Measurements from ENCODE around the gene TCF12. TPM values are rescaled to one million over a fixed set of nuclear protein-coding genes. Genes with fewer than 3 reads are reported as not detected.

TCF12 gene
- total RNA-seq, 4 donors from 2014 or later = 108 to 177 (median 148) TPM

DNA sequence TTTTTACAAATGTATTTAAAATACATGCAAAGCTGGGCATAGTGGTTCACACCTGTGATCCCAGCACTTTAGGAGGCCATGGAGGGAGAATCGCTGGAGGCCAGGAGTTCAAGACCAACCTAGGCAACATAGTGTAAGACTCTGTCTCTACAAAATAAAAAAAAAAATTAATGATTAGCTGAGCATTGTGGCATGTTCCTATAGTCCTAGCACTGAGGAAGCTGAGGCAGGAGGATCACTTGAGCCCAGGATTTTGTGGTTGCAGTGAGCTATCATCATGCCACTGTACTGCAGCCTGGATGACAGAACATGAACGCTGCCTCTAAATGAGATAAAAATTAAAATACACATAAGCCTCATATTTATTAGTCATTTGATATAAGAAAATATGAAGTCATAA, 142.8 kb downstream of the TCF12 start:
- Histone ChIP-seq H3K4me1 (peaks cover 20 to 46% (median 32%) of the 10 kb centered on the region in 4 donors), H3K27me3 (no peaks in the 10 kb centered on the region), H3K36me3 (no peaks in the 10 kb centered on the region), H3K27ac (replicated peaks in 1 of 4) (no peak overlapping the region), H3K9me3 (no peaks in the 10 kb centered on the region), H3K4me3 (no peak overlapping the region)
- WGBS = 94% methylated on average over 2 of the region's 2 CpGs
- intact Hi-C loops (cut with DNase I) = no loop called here
- DNase-seq (ENCODE audit: extremely low spot score) = no peak
- TF ChIP-seq, protein P1, sequence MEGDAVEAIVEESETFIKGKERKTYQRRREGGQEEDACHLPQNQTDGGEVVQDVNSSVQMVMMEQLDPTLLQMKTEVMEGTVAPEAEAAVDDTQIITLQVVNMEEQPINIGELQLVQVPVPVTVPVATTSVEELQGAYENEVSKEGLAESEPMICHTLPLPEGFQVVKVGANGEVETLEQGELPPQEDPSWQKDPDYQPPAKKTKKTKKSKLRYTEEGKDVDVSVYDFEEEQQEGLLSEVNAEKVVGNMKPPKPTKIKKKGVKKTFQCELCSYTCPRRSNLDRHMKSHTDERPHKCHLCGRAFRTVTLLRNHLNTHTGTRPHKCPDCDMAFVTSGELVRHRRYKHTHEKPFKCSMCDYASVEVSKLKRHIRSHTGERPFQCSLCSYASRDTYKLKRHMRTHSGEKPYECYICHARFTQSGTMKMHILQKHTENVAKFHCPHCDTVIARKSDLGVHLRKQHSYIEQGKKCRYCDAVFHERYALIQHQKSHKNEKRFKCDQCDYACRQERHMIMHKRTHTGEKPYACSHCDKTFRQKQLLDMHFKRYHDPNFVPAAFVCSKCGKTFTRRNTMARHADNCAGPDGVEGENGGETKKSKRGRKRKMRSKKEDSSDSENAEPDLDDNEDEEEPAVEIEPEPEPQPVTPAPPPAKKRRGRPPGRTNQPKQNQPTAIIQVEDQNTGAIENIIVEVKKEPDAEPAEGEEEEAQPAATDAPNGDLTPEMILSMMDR (IDR thresholded peaks at IDR 0.05) = no peak
- no peak for TF ChIP-seq POLR2A (IDR thresholded peaks at IDR 0.05; ENCODE audit: low read depth)
- TF ChIP-seq POLR2AphosphoS5 (IDR thresholded peaks at IDR 0.05) = no peak
- TF ChIP-seq EP300 (IDR thresholded peaks at IDR 0.05) = no peak

DNA sequence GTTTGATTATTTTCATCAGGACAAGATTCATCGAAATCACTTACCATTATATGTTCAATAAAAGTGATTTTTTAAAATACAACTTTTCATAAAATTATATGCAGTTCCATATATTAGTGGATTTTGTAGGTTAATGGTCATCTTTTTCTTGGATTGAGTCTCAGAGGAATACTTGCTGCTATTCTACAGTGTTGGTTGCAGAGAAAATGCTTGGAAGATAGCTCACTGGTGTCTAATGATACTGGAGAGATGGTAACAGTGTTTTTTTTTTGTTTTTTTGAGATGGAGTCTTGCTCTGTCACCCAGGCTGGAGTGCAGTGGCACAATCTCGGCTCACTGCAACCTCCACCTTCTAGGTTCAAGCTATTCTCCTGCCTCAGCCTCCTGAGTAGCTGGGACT, 143.3 kb downstream of the TCF12 start:
- no peak overlapping the region for H3K27ac ChIP-seq (replicated peaks in 1 of 4)
- H3K4me3 ChIP-seq = no peak overlapping the region
- 94% methylated on average over 2 of the region's 2 CpGs for WGBS
- intact Hi-C loops (cut with DNase I) = no loop called here
- H3K4me1 ChIP-seq = peaks cover 17 to 42% (median 28%) of the 10 kb centered on the region in 4 donors
- TF ChIP-seq POLR2A (IDR thresholded peaks at IDR 0.05; ENCODE audit: low read depth) (no peak), EP300 (IDR thresholded peaks at IDR 0.05) (no peak), POLR2AphosphoS5 (IDR thresholded peaks at IDR 0.05) (no peak)
- TF ChIP-seq, protein P1 (IDR thresholded peaks at IDR 0.05) = no peak
- no peak for DNase-seq (ENCODE audit: extremely low spot score)
- H3K9me3 ChIP-seq = no peaks in the 10 kb centered on the region
- no peaks in the 10 kb centered on the region for H3K27me3 ChIP-seq
- H3K36me3 ChIP-seq = no peaks in the 10 kb centered on the region

DNA sequence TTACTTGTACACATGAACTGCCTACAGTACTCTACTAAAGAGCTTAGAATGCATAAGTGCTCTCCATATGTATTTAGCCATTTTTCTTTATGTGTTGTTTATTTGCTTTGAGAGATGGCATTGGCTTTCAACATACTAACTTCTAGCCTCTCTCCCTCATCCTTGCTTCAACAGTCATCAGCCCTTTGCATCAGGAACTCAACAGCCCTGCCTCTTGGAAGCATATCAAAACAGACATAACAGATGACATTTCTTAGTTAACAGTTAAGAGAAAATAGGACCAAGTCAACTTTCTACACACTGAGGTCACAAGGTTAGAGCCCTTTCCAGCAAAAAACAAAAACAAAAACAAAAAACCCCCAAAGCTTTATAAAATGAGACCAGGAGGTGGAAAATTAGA, 145.6 kb downstream of the TCF12 start:
- Histone ChIP-seq H3K36me3 (no peaks in the 10 kb centered on the region), H3K27me3 (no peaks in the 10 kb centered on the region), H3K4me1 (peaks cover 0 to 22% (median 11%) of the 10 kb centered on the region in 4 donors), H3K4me3 (no peak overlapping the region), H3K27ac (replicated peaks in 1 of 4) (no peak overlapping the region), H3K9me3 (no peaks in the 10 kb centered on the region)
- TF ChIP-seq, protein P1 (IDR thresholded peaks at IDR 0.05) = no peak
- TF ChIP-seq EP300 (IDR thresholded peaks at IDR 0.05) (no peak), POLR2A (IDR thresholded peaks at IDR 0.05; ENCODE audit: low read depth) (no peak), POLR2AphosphoS5 (IDR thresholded peaks at IDR 0.05) (no peak)
- no peak for DNase-seq (ENCODE audit: extremely low spot score)
- intact Hi-C loops (cut with DNase I) = no loop called here

DNA sequence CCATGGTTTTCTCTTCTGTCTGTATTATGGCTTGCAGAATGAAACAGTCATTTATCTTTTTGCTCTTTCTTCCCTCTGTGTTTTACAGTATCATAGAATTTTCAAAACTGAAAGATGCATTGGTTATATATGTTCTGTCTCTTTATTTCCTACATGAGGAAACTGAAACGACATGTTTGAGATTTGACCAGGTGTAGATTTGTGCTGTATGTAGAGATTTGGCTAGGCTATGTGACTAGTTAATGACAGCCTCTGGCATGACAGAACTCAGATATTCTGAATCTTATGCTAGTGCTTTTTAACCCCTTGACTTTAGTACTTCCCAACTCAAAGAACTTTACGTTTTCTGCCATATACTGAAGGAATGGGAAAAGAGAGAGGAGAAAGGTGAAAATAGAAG, 151.0 kb downstream of the TCF12 start:
- Histone ChIP-seq H3K27me3 (no peaks in the 10 kb centered on the region), H3K4me3 (no peak overlapping the region), H3K27ac (replicated peaks in 1 of 4) (no peak overlapping the region), H3K4me1 (peaks cover 9 to 41% (median 26%) of the 10 kb centered on the region in 4 donors), H3K9me3 (no peaks in the 10 kb centered on the region), H3K36me3 (no peaks in the 10 kb centered on the region)
- TF ChIP-seq, protein P1 (IDR thresholded peaks at IDR 0.05) = no peak
- TF ChIP-seq EP300 (IDR thresholded peaks at IDR 0.05) (no peak), POLR2AphosphoS5 (IDR thresholded peaks at IDR 0.05) (no peak), POLR2A (IDR thresholded peaks at IDR 0.05; ENCODE audit: low read depth) (no peak)
- DNase-seq (ENCODE audit: extremely low spot score) = no peak
- intact Hi-C loops (cut with DNase I) = no loop called here
- 74% methylated on average over 2 of the region's 2 CpGs for WGBS

DNA sequence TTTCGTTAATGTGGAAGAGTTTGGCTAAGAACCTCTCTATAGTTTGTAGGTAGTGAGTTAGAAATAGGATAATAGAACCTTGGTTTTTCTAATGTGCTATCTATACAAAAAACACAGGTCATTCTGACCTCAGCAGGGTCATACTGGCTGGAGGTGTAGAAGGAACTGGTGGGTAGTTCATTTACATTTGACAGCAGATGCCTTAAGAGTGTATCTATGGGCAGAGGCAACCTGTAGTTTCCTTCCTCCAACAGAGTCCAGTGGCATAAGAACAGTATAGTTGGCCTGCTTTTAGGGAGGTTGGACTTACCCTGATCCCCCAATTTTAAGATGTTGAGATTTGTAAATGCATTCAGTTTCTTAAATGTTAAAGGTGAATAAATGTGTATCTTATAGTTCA, 152.2 kb downstream of the TCF12 start:
- Histone ChIP-seq H3K4me3 (no peak overlapping the region), H3K9me3 (no peaks in the 10 kb centered on the region), H3K4me1 (peaks cover 9 to 36% (median 27%) of the 10 kb centered on the region in 4 donors), H3K27me3 (no peaks in the 10 kb centered on the region), H3K27ac (replicated peaks in 1 of 4) (no peak overlapping the region), H3K36me3 (no peaks in the 10 kb centered on the region)
- intact Hi-C loops (cut with DNase I) = no loop called here
- TF ChIP-seq POLR2A (IDR thresholded peaks at IDR 0.05; ENCODE audit: low read depth) = no peak
- TF ChIP-seq, protein P1 (IDR thresholded peaks at IDR 0.05) = no peak
- TF ChIP-seq POLR2AphosphoS5 (IDR thresholded peaks at IDR 0.05) = no peak
- no peak for TF ChIP-seq EP300 (IDR thresholded peaks at IDR 0.05)
- no peak for DNase-seq (ENCODE audit: extremely low spot score)
- WGBS = 89% methylated on average over 1 of the region's 1 CpG

Data from esophagus muscularis mucosa (tissue), 4 donors.